Calu3 (cell line): ENCODE measurements around the gene SNX25. TPM values are rescaled to one million over a fixed set of nuclear protein-coding genes. Genes with fewer than 3 reads are reported as not detected.
"Not testable (repeated sequence)": the region's sequence is repeated elsewhere in the genome, so short reads cannot be mapped to it uniquely, and the experiment has no call there.

Experiments
- BruUV-seq: library from RNA; stranded (reverse); fragments of 400-500 nt; replicated peaks from 2 replicates; lab custom pipeline; 2021; lab: Mats Ljungman, UMichigan
- CTCF ChIA-PET: fragments of 300-600 bp; sonication (Branson Sonifier 250); formaldehyde crosslinking; loops from one replicate; lab custom pipeline; 2022; ENCODE audit warnings: antibody characterized with exemption; lab: Charles Lee
- DNase-seq: peaks from one replicate; pipeline ENCODE4 v3.0.0; 2022
- H3K27ac Mint-ChIP-seq: one replicate; pipeline ENCODE4 v1.8.0; 2022; ENCODE audit warnings: mixed read lengths; ENCODE audit not compliant: unreplicated experiment
- H3K27me3 Mint-ChIP-seq: one replicate; pipeline ENCODE4 v1.8.0; 2022; ENCODE audit warnings: mixed read lengths; ENCODE audit not compliant: unreplicated experiment
- H3K36me3 Mint-ChIP-seq: one replicate; pipeline ENCODE4 v1.8.0; 2022; ENCODE audit warnings: mild to moderate bottlenecking, moderate library complexity, mixed read lengths; ENCODE audit not compliant: insufficient read depth, unreplicated experiment
- H3K4me1 Mint-ChIP-seq: one replicate; pipeline ENCODE4 v1.8.0; 2022; ENCODE audit warnings: mild to moderate bottlenecking, low read depth, mixed read lengths; ENCODE audit not compliant: unreplicated experiment
- H3K4me3 Mint-ChIP-seq: one replicate; pipeline ENCODE4 v1.8.0; 2022; ENCODE audit warnings: mild to moderate bottlenecking, low read depth, moderate library complexity, mixed read lengths; ENCODE audit not compliant: unreplicated experiment
- H3K9me3 Mint-ChIP-seq: one replicate; pipeline ENCODE4 v1.8.0; 2022; ENCODE audit warnings: low read depth, mixed read lengths; ENCODE audit not compliant: unreplicated experiment
- intact Hi-C: fragments of 100-400 bp; cut with micrococcal nuclease; formaldehyde crosslinking; loops from one replicate; pipeline ENCODE4 v1.10.0; 2022; ENCODE audit not compliant: unreplicated experiment
- total RNA-seq: library from RNA; stranded (reverse); gene quantifications from 2 replicates; pipeline ENCODE4 v1.2.3, GENCODE V29; 2022
- TF ChIP-seq, protein P1 (sequence below): fragments of 200-600 bp; IDR thresholded peaks from one replicate; pipeline ENCODE4 v1.8.0; 2022; ENCODE audit warnings: antibody characterized with exemption; ENCODE audit not compliant: unreplicated experiment

Gene SNX25
- total RNA-seq, 1 experiment from 2014 or later, result 16.1 TPM

DNA sequence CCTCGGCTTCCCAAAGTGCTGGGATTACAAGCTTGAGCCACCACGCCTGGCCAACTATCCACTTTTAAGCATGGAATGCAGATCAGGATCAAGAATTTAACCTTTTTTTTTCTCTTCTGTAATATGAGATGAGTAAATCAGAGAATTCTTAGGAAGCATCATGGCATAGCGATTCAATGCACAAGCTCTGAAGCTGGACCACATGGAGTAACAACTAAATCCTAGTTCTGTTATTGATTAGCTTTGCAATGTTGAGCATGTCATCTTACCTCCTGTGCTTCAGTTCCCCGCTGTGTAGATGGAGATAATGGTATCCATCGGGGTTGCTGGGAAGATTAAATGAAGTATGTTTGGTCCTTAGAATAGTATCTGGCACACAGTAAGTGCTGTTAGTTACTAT lies 1.9 kb upstream of the SNX25 start:
- no peak for DNase-seq
- no peaks in the 10 kb centered on the region for H3K27me3 Mint-ChIP-seq
- peaks cover 18% of the 10 kb centered on the region for H3K4me1 Mint-ChIP-seq
- intact Hi-C loops, result no loop called here
- no peak overlapping the region for H3K27ac Mint-ChIP-seq
- CTCF ChIA-PET, result no interaction called here
- TF ChIP-seq, protein P1, sequence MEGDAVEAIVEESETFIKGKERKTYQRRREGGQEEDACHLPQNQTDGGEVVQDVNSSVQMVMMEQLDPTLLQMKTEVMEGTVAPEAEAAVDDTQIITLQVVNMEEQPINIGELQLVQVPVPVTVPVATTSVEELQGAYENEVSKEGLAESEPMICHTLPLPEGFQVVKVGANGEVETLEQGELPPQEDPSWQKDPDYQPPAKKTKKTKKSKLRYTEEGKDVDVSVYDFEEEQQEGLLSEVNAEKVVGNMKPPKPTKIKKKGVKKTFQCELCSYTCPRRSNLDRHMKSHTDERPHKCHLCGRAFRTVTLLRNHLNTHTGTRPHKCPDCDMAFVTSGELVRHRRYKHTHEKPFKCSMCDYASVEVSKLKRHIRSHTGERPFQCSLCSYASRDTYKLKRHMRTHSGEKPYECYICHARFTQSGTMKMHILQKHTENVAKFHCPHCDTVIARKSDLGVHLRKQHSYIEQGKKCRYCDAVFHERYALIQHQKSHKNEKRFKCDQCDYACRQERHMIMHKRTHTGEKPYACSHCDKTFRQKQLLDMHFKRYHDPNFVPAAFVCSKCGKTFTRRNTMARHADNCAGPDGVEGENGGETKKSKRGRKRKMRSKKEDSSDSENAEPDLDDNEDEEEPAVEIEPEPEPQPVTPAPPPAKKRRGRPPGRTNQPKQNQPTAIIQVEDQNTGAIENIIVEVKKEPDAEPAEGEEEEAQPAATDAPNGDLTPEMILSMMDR, result no peak
- peaks cover 50% of the 10 kb centered on the region for H3K36me3 Mint-ChIP-seq
- H3K4me3 Mint-ChIP-seq, result no peak overlapping the region
- H3K9me3 Mint-ChIP-seq, result no peaks in the 10 kb centered on the region
- no TSS peak for BruUV-seq

DNA sequence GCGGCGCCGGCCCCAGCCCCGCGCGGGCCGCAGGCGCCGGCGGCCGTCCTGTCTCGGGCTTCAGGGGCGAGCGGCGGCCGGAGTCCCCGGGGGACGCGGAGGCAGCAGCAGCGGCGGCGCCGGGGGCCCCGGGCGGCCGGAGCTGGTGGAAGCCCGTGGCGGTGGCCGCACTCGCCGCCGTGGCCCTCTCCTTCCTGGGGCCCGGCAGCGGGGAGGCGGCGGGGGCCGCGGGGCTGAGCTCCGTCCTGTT lies 379 bp downstream of the SNX25 start:
- BruUV-seq, DNase-seq, H3K4me3 Mint-ChIP-seq, intact Hi-C loops, H3K9me3 Mint-ChIP-seq, CTCF ChIA-PET, H3K27me3 Mint-ChIP-seq, H3K27ac Mint-ChIP-seq: not testable (repeated sequence)
- H3K4me1 Mint-ChIP-seq, result peaks cover 11% of the 10 kb centered on the region
- peaks cover 27% of the 10 kb centered on the region for H3K36me3 Mint-ChIP-seq

DNA sequence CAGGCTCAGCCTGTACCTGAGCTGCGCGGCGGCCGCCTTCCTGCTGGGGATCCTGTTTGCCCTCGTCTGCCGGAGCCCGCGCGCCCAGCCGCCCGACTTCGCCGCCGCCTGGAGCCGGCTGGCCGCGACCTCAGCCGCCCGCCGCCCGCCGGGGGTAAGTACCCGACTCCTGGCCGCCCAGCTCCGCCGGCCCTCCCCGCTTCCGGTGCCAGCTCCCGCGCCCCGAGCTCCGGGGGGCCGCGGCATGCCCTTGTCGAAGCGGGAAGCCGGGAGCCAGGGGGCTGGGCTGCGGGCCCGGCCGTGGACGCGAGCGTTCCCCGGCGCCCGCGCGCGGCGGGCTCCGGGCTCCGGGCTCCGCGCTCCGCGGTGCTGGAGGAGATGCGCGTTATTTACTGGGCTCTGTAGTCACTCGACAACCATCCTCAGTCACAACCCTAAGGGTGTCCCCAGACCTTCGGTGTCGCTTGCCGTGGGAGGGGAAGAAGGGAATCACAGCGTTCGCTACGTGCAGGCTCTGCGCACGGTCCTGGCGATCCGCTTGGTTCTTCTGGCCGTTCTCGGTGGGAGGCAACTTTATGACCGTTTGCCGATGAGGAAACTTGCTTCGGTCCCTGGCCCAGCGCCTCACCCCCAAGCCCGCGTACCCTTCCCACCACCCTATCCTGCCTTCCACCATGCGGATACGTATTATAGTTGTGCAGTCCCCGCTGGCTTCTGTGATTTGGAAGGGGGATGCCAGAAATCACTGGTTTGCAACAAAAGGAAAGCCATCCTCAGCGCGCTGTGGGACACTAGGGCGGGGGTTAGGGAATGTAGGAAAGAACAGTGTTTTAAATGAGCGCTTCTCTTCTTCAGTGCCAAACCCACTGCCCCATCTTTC lies 944 bp downstream of the SNX25 start:
- H3K9me3 Mint-ChIP-seq, result no peaks in the 10 kb centered on the region
- peak; percentile 28 for DNase-seq
- intact Hi-C loops, result no loop called here
- no peaks in the 10 kb centered on the region for H3K27me3 Mint-ChIP-seq
- peaks cover 27% of the 10 kb centered on the region for H3K36me3 Mint-ChIP-seq
- BruUV-seq, result no TSS peak
- H3K4me3 Mint-ChIP-seq, result peak overlapping the region; percentile 66
- CTCF ChIA-PET, result no interaction called here
- H3K27ac Mint-ChIP-seq, result no peak overlapping the region
- H3K4me1 Mint-ChIP-seq, result peaks cover 9% of the 10 kb centered on the region
- TF ChIP-seq, protein P1, result no peak

DNA sequence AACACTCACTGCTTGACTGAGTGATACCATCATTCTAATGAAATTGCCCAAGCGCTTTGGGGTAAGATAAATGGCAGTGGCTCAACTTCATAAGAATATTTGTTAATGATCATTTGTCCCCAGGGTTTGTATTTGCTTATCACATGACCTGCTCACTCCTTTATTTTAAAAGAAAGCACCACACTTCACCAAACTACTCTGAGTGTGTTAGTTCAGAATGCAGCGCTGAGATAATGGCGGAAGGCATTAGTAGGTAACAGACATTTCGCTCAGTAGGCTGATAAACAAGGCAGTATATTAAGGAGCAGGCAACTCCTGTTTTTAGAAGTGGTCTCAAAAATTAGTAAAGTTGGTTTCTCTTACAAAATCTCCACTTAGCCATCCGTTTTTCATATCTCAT lies 1.6 kb downstream of the SNX25 start:
- no peak for DNase-seq
- TF ChIP-seq, protein P1, result no peak
- Mint-ChIP-seq H3K27me3 (no peaks in the 10 kb centered on the region), H3K27ac (no peak overlapping the region), H3K9me3 (no peaks in the 10 kb centered on the region), H3K4me3 (peak overlapping the region; percentile 66), H3K4me1 (peaks cover 9% of the 10 kb centered on the region), H3K36me3 (peaks cover 27% of the 10 kb centered on the region)
- CTCF ChIA-PET, result no interaction called here
- TSS peak; percentile 51 for BruUV-seq
- intact Hi-C loops, result no loop called here

DNA sequence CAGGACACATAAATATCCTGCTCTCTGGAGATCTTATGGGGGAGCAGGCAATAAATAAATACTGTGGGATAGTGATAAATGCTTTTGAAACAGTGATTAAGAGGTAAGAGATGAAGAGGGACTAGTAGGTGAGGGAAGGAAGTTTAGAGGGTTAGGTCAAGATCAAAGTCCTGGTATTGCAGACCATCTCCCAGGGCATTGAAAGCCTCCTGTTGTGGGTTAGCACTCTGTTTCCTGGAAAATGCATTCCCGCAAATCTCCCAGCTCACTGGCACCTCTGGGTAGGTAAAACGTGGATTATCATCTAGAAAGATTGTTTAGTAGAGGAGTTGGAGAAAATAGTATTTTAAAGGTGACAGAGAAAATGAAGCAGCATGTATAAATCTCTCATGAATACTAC lies 2.2 kb downstream of the SNX25 start:
- TF ChIP-seq, protein P1, result no peak
- no peaks in the 10 kb centered on the region for H3K9me3 Mint-ChIP-seq
- no TSS peak for BruUV-seq
- CTCF ChIA-PET, result no interaction called here
- H3K4me1 Mint-ChIP-seq, result peaks cover 11% of the 10 kb centered on the region
- H3K36me3 Mint-ChIP-seq, result peaks cover 27% of the 10 kb centered on the region
- peak overlapping the region; percentile 66 for H3K4me3 Mint-ChIP-seq
- intact Hi-C loops, result no loop called here
- H3K27ac Mint-ChIP-seq, result no peak overlapping the region
- DNase-seq, result no peak
- no peaks in the 10 kb centered on the region for H3K27me3 Mint-ChIP-seq
